ENCODE results near the gene ATAD1. TPM values are rescaled to one million over a fixed set of nuclear protein-coding genes. Genes with fewer than 3 reads are reported as not detected.
"Not testable (repeated sequence)": the region's sequence is repeated elsewhere in the genome, so short reads cannot be mapped to it uniquely, and the experiment has no call there.

ATAD1 gene
- total and polyA plus RNA-seq, 9 of the 15 experiments (the other 6 are each of a cell fraction or from before 2014, with no cell fraction given), result 11.3 to 33.8 (median 27.3) TPM

DNA sequence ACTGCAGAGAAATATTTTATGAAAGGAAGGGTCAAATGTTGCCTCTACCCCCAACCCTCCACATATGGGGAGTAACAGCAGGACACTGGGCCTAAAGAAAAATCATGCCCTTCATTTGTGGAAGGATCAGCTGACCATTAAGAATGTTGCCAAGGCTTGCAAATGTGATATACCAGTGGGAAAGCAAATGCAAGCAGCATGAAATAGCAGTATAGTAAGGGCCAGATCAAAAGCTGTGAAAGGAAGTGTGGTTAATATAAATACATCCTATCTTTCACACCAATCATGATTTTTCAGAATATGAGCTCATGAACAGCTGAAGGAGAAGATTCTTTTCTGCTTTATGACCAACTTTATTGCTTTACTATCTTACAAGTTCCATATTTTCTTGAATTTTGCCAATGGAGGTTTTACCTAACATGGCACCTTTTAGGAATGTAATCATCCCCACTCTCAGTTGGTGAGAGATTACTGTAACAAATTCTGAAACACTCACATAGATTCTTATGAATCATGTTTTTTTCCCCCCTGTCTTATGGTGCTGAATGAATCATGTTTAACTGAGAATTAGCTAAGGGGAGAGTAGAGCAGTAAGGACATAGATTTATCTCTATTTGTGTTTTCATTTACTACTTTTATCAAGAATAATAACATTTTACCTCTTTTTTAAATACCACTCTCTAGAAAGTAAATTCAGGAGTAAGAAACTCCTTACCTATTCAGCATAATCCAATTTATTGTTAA, 12.1 kb upstream of the ATAD1 start (continued):
- TF ChIP-seq, protein P1, sequence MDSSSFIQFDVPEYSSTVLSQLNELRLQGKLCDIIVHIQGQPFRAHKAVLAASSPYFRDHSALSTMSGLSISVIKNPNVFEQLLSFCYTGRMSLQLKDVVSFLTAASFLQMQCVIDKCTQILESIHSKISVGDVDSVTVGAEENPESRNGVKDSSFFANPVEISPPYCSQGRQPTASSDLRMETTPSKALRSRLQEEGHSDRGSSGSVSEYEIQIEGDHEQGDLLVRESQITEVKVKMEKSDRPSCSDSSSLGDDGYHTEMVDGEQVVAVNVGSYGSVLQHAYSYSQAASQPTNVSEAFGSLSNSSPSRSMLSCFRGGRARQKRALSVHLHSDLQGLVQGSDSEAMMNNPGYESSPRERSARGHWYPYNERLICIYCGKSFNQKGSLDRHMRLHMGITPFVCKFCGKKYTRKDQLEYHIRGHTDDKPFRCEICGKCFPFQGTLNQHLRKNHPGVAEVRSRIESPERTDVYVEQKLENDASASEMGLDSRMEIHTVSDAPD (CRISPR knock-in tag; IDR thresholded peaks at IDR 0.05), result no peak
- TF ChIP-seq, protein P2, sequence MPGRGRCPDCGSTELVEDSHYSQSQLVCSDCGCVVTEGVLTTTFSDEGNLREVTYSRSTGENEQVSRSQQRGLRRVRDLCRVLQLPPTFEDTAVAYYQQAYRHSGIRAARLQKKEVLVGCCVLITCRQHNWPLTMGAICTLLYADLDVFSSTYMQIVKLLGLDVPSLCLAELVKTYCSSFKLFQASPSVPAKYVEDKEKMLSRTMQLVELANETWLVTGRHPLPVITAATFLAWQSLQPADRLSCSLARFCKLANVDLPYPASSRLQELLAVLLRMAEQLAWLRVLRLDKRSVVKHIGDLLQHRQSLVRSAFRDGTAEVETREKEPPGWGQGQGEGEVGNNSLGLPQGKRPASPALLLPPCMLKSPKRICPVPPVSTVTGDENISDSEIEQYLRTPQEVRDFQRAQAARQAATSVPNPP (IDR thresholded peaks at IDR 0.05; ENCODE audit: borderline replicate concordance, insufficient read depth, insufficient read length), result no peak
- TF ChIP-seq JUNB (CRISPR knock-in tag; conservative IDR thresholded peaks at IDR 0.05) (no peak), ZNF436 (CRISPR knock-in tag; IDR thresholded peaks at IDR 0.05) (no peak)

DNA sequence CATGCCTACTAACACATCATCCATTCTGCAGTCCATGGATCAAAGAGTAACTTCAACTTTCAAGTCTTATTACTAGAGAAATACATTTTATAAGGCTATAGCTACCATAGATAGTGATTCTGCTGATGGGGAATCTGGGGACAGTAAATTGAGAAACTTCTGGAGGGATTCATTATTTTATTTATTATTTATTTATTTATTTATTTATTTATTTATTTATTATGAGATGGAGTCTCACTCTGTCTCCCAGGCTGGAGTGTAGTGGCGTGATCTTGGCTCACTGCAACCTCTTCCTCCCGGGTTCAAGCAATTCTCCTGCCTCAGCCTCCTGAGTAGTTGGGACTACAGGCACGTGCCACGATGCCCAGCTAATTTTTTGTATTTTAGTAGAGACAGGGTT, 11.0 kb upstream of the ATAD1 start:
- CTCF ChIA-PET (ENCODE audit: low intra/inter-chr PET ratio); H2AFZ ChIP-seq (ENCODE audit: low read depth, low read length); H3K9me1 ChIP-seq (ENCODE audit: control insufficient read depth, insufficient read depth, low read length); H3K4me3 ChIP-seq; H3K27me3 ChIP-seq (ENCODE audit: control insufficient read depth in 2 of 2, insufficient read depth in 2 of 2, low read length in 2 of 2); H4K20me1 ChIP-seq (replicated peaks; ENCODE audit: control insufficient read depth, insufficient read depth, low read length); FAIRE-seq; H3K79me2 ChIP-seq (ENCODE audit: control insufficient read depth, insufficient read depth, low read length); BruUV-seq (replicated peaks); ATAC-seq; DNase-seq (ENCODE audit: extremely low read depth in 1 of 4, low spot score in 3 of 4); H3K36me3 ChIP-seq (ENCODE audit: control insufficient read depth, insufficient read depth, low read length); in situ Hi-C loops (cut with MboI); H3K4me1 ChIP-seq (replicated peaks in 1 of 2; ENCODE audit: control insufficient read depth in 2 of 2, insufficient read depth in 2 of 2, low read length in 2 of 2); H3K27ac ChIP-seq (ENCODE audit: extremely low read depth, low read depth, low read length); H3K9ac ChIP-seq (ENCODE audit: insufficient read depth in 1 of 2, low read depth in 2 of 2, low read length in 2 of 2); intact Hi-C loops (cut with micrococcal nuclease); H3K9me3 ChIP-seq (replicated peaks; ENCODE audit: control insufficient read depth, insufficient read depth, low read depth, low read length); H3K4me2 ChIP-seq (ENCODE audit: insufficient read depth, low read length): not testable (repeated sequence)
- WGBS (ENCODE audit: insufficient coverage, low coverage, missing lambda C conversion rate), result 0% methylated on average over 3 of the region's 4 CpGs
- POLR2A ChIA-PET, result interaction anchor here (0.6 to 3.1 kb wide), 2 partner anchors 10 to 103 kb away, joined by 5 to 11 read pairs; partner anchors contain the start of gene ATAD1
